Prostate gland (tissue), 2 donors: ENCODE measurements around the gene ITPKB.

Experiments
- POLR2A ChIP-seq: fragments of 450-650 bp; IDR thresholded peaks from one replicate; pipeline ENCODE4 v1.6.1; 2016; ENCODE audit warnings: antibody characterized with exemption, mild to moderate bottlenecking
- POLR2AphosphoS5 ChIP-seq: sonication (generic); formaldehyde crosslinking; IDR thresholded peaks from one replicate; pipeline ENCODE4 v1.6.1; 2017; ENCODE audit warnings: antibody characterized with exemption
- TF ChIP-seq, protein P1 (sequence below), 4 experiments: fragments of 200-600 bp in 2 of 4; fragments of 450-650 bp in 2 of 4; sonication (generic) in 2 of 4; IDR thresholded peaks; 1 replicate in 3 of 4; 2 replicates in 1 of 4; pipeline ENCODE4 v1.5.1; 2016 to 2019; ENCODE audit warnings: antibody characterized with exemption in 4 of 4, mild to moderate bottlenecking in 2 of 4, moderate library complexity in 2 of 4

DNA sequence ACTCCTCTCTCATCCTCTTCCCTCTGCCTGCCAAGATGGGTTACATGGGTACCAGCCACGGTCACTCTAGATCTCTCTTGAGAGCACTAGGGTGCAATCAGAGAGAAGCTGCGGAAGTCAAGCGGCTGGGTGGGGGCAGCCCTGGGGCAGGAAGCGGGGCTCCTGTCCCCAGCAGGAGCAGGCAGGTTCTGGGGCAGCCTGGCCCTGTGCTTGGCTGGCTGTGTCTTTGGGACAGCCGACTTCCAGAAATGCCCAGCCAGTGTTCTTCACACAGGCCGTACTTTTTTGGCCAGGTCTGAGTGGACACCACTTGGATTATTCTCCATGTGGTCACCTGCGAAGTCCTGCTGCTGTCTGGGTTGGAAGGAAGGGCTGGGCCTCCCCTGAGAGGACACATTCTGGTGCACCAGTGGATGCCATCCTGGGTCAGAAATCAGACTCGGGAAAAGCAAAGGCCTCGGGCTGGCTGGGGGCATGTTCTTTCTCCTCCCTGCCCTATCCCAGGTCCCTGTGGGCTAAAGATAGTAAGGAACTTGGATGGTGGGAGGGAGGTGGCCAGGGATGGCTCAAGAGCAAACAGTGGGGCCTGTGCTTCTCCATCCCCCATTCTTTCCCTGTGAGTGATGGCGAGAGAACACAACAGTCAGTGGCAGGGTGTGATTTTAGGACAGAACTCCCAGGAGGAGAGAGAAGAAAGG lies 93.7 kb downstream of the ITPKB start:
- TF ChIP-seq, protein P1, sequence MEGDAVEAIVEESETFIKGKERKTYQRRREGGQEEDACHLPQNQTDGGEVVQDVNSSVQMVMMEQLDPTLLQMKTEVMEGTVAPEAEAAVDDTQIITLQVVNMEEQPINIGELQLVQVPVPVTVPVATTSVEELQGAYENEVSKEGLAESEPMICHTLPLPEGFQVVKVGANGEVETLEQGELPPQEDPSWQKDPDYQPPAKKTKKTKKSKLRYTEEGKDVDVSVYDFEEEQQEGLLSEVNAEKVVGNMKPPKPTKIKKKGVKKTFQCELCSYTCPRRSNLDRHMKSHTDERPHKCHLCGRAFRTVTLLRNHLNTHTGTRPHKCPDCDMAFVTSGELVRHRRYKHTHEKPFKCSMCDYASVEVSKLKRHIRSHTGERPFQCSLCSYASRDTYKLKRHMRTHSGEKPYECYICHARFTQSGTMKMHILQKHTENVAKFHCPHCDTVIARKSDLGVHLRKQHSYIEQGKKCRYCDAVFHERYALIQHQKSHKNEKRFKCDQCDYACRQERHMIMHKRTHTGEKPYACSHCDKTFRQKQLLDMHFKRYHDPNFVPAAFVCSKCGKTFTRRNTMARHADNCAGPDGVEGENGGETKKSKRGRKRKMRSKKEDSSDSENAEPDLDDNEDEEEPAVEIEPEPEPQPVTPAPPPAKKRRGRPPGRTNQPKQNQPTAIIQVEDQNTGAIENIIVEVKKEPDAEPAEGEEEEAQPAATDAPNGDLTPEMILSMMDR (IDR thresholded peaks at IDR 0.05): no peak
- TF ChIP-seq POLR2AphosphoS5 (no peak), POLR2A (no peak)
